CD4-positive, alpha-beta T cell treated with Interferon gamma for 1 hour (primary cell): ENCODE measurements around the gene KLC4.
A peak's percentile ranks its signal among the peaks of the same experiment; 100 is the strongest.

Source experiments
- DNase-seq: peaks from one replicate; pipeline ENCODE4 v3.0.0-alpha.2; 2020

KLC4 gene

GRCh38 chr6:43059168-43060033 lies at the start of gene KLC4, which contains the start of gene MRPL2:
Gene KLC4 (plus strand): TSS chr6:43059631. CDS start chr6:43061336, 1,705 bp downstream.
Gene MRPL2 (minus strand): TSS chr6:43059434. CDS start chr6:43059381, 53 bp downstream.
- DNase-seq, result peak; percentile 98

GRCh38 chr6:43011207-43011606 lies 48.2 kb upstream of the KLC4 start:
- DNase-seq, result no peak

- no peak for DNase-seq
Measured at GRCh38 chr6:43012364-43012763, 47.1 kb upstream of the KLC4 start.

GRCh38 chr6:43013097-43013842 lies 46.2 kb upstream of the KLC4 start:
- no peak for DNase-seq

- DNase-seq, result peak; percentile 100
Measured at GRCh38 chr6:43013843-43014433, 45.5 kb upstream of the KLC4 start, which contains the start of the genes KLHDC3 and MEA1. Gene KLHDC3 (plus strand): TSS chr6:43014249. CDS start chr6:43017193, 2,944 bp downstream. Gene MEA1 (minus strand): TSS chr6:43013946. CDS start chr6:43013813, 133 bp downstream.

GRCh38 chr6:43014434-43014909 lies 45.0 kb upstream of the KLC4 start:
- no peak for DNase-seq

- no peak for DNase-seq
Measured at GRCh38 chr6:43016176-43016942, 43.1 kb upstream of the KLC4 start.

GRCh38 chr6:43016943-43017334 lies 42.5 kb upstream of the KLC4 start:
- DNase-seq, result no peak

GRCh38 chr6:43019152-43019551 lies 40.3 kb upstream of the KLC4 start:
- no peak for DNase-seq

- DNase-seq, result no peak
Measured at GRCh38 chr6:43020052-43020705, 39.3 kb upstream of the KLC4 start.

- DNase-seq, result no peak
Measured at GRCh38 chr6:43020847-43021246, 38.6 kb upstream of the KLC4 start.

- peak; percentile 47 for DNase-seq
Measured at GRCh38 chr6:43021270-43022047, 38.0 kb upstream of the KLC4 start, which contains the start of gene RRP36. Gene RRP36 (plus strand): TSS chr6:43021623. CDS start chr6:43021655, 32 bp downstream.

- DNase-seq, result no peak
Measured at GRCh38 chr6:43024436-43024835, 35.0 kb upstream of the KLC4 start.

GRCh38 chr6:43026365-43026764 lies 33.1 kb upstream of the KLC4 start:
- DNase-seq, result no peak

GRCh38 chr6:43029120-43029519 lies 30.3 kb upstream of the KLC4 start:
- no peak for DNase-seq

- no peak for DNase-seq
Measured at GRCh38 chr6:43032326-43032725, 27.1 kb upstream of the KLC4 start.

- no peak for DNase-seq
Measured at GRCh38 chr6:43033496-43034189, 25.8 kb upstream of the KLC4 start.

GRCh38 chr6:43034190-43034525 lies 25.3 kb upstream of the KLC4 start:
- DNase-seq, result no peak

- no peak for DNase-seq
Measured at GRCh38 chr6:43035495-43036194, 23.8 kb upstream of the KLC4 start.

- DNase-seq, result no peak
Measured at GRCh38 chr6:43036712-43037111, 22.7 kb upstream of the KLC4 start.
